GM10266 (cell line): Measurements from ENCODE around the gene LIN28B.
"Not testable (repeated sequence)": the region's sequence is repeated elsewhere in the genome, so short reads cannot be mapped to it uniquely, and the experiment has no call there.

Experiments
- DNase-seq: peaks from one replicate; pipeline ENCODE4 v3.0.0; 2012; ENCODE audit errors: extremely low spot score
- CTCF ChIP-seq: IDR thresholded peaks from 2 replicates; pipeline ENCODE4 v1.5.1; 2012; ENCODE audit warnings: mild to moderate bottlenecking, low read depth; ENCODE audit not compliant: control insufficient read depth, insufficient read depth; ENCODE audit errors: missing control alignments

Gene LIN28B

DNA sequence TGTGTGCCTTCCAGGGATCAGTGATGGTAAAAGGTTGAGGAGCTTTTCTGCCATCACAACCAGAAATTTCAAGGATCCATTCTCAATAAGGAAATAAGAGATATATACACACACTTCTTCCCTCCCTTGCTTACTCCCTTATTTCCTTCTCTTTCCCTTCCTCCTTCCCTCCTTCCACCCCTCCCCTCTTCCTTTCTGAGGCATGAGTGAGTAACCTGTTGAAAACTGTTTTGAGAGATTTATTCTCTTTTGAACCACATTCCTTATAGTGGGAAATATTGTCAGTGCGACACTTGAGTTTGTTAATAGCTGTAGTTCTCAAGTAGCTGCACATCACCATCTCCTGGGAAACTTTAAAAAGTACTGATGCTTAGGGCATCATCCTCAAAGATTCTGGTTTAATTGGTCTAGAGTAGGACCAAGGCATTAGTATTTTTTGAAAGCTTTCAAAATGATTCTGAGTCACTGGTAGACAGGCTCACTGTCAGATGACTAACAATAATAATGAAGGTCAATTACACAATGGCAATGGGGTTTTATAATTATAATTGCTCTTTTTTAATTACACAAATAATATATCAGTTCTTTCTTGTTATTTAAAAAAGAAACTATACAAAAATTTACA, 113.0 kb downstream of the LIN28B start:
- TF ChIP-seq CTCF = no peak
- no peak for DNase-seq

- DNase-seq = no peak
- TF ChIP-seq CTCF = no peak
These were observed 115.9 kb downstream of the LIN28B start for GRCh38 chr6:105072798-105073199.

DNA sequence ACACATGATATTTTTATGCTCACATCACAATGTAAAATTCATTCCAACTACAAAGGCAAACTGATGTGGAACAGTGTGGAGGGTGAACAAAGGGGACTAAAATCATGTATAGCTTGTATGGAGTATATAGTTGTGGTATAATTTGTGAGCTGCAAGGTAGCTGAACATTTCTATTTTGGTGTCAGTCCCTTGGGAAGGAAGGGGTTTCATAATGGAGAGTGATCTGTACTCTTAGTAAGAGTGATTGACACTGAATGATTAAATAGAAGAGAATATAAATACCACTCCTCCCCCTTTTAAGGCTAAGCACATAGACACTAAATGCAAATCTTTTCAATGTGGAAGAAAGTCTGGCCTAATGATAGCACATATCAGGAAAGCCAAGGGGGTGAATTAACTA, 118.3 kb downstream of the LIN28B start:
- no peak for DNase-seq
- TF ChIP-seq CTCF = no peak

DNA sequence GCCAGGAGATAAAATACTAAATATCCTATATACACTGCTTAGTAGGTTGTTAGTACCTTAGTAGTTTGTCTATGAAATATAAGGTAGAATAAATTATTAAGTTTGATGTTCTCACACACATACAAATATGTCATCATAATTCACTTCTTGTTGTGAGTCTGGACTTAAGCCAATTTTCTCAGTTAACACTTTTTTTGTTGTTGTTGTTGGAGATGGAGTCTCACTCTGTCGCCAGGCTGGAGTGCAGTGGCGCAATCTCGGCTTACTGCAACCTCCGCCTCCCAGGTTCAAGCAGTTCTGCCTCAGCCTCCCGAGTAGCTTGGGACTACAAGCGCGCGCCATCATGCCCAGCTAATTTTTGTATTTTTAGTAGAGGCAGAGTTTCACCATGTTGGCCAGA, 119.5 kb downstream of the LIN28B start:
- not testable (repeated sequence) for DNase-seq

GRCh38 chr6:105077596-105078385, 120.9 kb downstream of the LIN28B start:
- DNase-seq = peak; percentile 15
- TF ChIP-seq CTCF = peak; percentile 43

- no peak for DNase-seq
These were observed 121.4 kb downstream of the LIN28B start for GRCh38 chr6:105078386-105078708.

GRCh38 chr6:105080279-105080678, 123.4 kb downstream of the LIN28B start:
- DNase-seq = no peak
- no peak for TF ChIP-seq CTCF

More at GRCh38 chr6:105078386-105078708, 121.4 kb downstream of the LIN28B start:
- no peak for TF ChIP-seq CTCF

GRCh38 chr6:105081662-105082061, 124.8 kb downstream of the LIN28B start:
- DNase-seq = not testable (repeated sequence)
